Mesenchymal stem cell (in vitro differentiated cells and primary cell): ENCODE measurements around the gene DGCR2.

Source experiments
- DNase-seq: peaks from one replicate; pipeline ENCODE4 v3.0.0-alpha.2; 2013
- H2AFZ ChIP-seq: one replicate; pipeline ENCODE4 v1.6.1; 2013; ENCODE audit warnings: low read depth, mild to moderate bottlenecking, control low read depth, inconsistent platforms, low read length, moderate library complexity
- H2AK5ac ChIP-seq: 2 replicates; pipeline ENCODE4 v1.6.1; 2013; ENCODE audit warnings: low read length, moderate library complexity, mild to moderate bottlenecking, inconsistent platforms; ENCODE audit not compliant: severe bottlenecking
- H2BK120ac ChIP-seq: one replicate; pipeline ENCODE4 v1.6.1; 2013; ENCODE audit warnings: low read depth, mild to moderate bottlenecking, inconsistent platforms, low read length, moderate library complexity
- H2BK12ac ChIP-seq, 2 experiments: one replicate each; pipeline ENCODE4 v1.6.1; 2013; ENCODE audit warnings: inconsistent platforms in 2 of 2, low read length in 2 of 2, mild to moderate bottlenecking in 2 of 2, moderate library complexity in 2 of 2, control low read depth in 1 of 2
- H2BK15ac ChIP-seq: one replicate; pipeline ENCODE4 v1.6.1; 2013; ENCODE audit warnings: mild to moderate bottlenecking, low read depth, inconsistent platforms; ENCODE audit not compliant: poor library complexity, severe bottlenecking
- H2BK5ac ChIP-seq: 2 replicates; pipeline ENCODE4 v1.6.1; 2013; ENCODE audit warnings: low read depth, mild to moderate bottlenecking, low read length, control low read depth, inconsistent platforms; ENCODE audit not compliant: poor library complexity, severe bottlenecking
- H3K14ac ChIP-seq, 2 experiments: one replicate each; pipeline ENCODE4 v1.6.1; 2013; ENCODE audit warnings: inconsistent platforms in 2 of 2, low read length in 2 of 2, control low read depth in 1 of 2, mild to moderate bottlenecking in 1 of 2, moderate library complexity in 1 of 2
- H3K18ac ChIP-seq, 2 experiments: one replicate each; pipeline ENCODE4 v1.6.1; 2013; ENCODE audit warnings: inconsistent platforms in 2 of 2, low read length in 2 of 2, control low read depth in 1 of 2, low read depth in 1 of 2, mild to moderate bottlenecking in 1 of 2
- H3K23ac ChIP-seq, 2 experiments: one replicate each; pipeline ENCODE4 v1.6.1; 2013; ENCODE audit warnings: inconsistent platforms in 2 of 2, low read length in 2 of 2, mild to moderate bottlenecking in 2 of 2, moderate library complexity in 2 of 2, control low read depth in 1 of 2
- H3K27ac ChIP-seq: 2 replicates; pipeline ENCODE4 v1.5.1; 2013; ENCODE audit warnings: mild to moderate bottlenecking, moderate library complexity, low read length, control low read depth, inconsistent platforms; ENCODE audit not compliant: poor library complexity, severe bottlenecking
- H3K27me3 ChIP-seq, 2 experiments: 2 replicates each; pipeline versions ENCODE4 v1.6.1 to v1.7.0; 2013; ENCODE audit warnings: low read length in 2 of 2, mild to moderate bottlenecking in 2 of 2, moderate library complexity in 2 of 2, control low read depth in 1 of 2, inconsistent platforms in 1 of 2; ENCODE audit not compliant: control insufficient read depth in 1 of 2, insufficient read depth in 1 of 2
- H3K36me3 ChIP-seq, 2 experiments: 2 replicates each; pipeline versions ENCODE4 v1.6.1 to v1.7.0; 2013; ENCODE audit warnings: low read length in 2 of 2, control low read depth in 1 of 2, inconsistent platforms in 1 of 2, low read depth in 1 of 2, mild to moderate bottlenecking in 1 of 2; ENCODE audit not compliant: insufficient read depth in 2 of 2, control insufficient read depth in 1 of 2
- H3K4ac ChIP-seq, 2 experiments: one replicate each; pipeline ENCODE4 v1.6.1; 2013; ENCODE audit warnings: inconsistent platforms in 2 of 2, low read length in 2 of 2, mild to moderate bottlenecking in 2 of 2, moderate library complexity in 2 of 2, control low read depth in 1 of 2, low read depth in 1 of 2
- H3K4me1 ChIP-seq: 2 replicates; pipeline ENCODE4 v1.6.1; 2013; ENCODE audit warnings: low read depth, low read length, control low read depth; ENCODE audit not compliant: control insufficient read depth, insufficient read depth
- H3K4me2 ChIP-seq: 2 replicates; pipeline ENCODE4 v1.6.1; 2013; ENCODE audit warnings: low read length, mild to moderate bottlenecking, inconsistent platforms; ENCODE audit not compliant: poor library complexity, severe bottlenecking
- H3K4me3 ChIP-seq, 2 experiments: 2 replicates each; pipeline versions ENCODE4 v1.5.1 to v1.7.0; 2013; ENCODE audit warnings: low read length in 2 of 2, mild to moderate bottlenecking in 2 of 2, control low read depth in 1 of 2, low read depth in 1 of 2; ENCODE audit not compliant: insufficient read depth in 1 of 2
- H3K79me1 ChIP-seq: replicated peaks from 2 replicates; pipeline ENCODE4 v1.6.1; 2013; ENCODE audit warnings: mild to moderate bottlenecking, control low read depth, low read length, inconsistent platforms; ENCODE audit not compliant: poor library complexity, severe bottlenecking
- H3K9ac ChIP-seq: 2 replicates; pipeline ENCODE4 v1.7.0; 2013; ENCODE audit warnings: mild to moderate bottlenecking, low read length, moderate library complexity
- H3K9me3 ChIP-seq: 2 replicates; pipeline ENCODE4 v1.7.0; 2013; ENCODE audit warnings: mild to moderate bottlenecking, low read length; ENCODE audit not compliant: control insufficient read depth
- H4K8ac ChIP-seq: one replicate; pipeline ENCODE4 v1.6.1; 2013; ENCODE audit warnings: inconsistent platforms, mild to moderate bottlenecking, low read length, moderate library complexity
- H4K91ac ChIP-seq: one replicate; pipeline ENCODE4 v1.6.1; 2013; ENCODE audit warnings: mild to moderate bottlenecking, low read length, inconsistent platforms
- WGBS: methylation state at CpG from one replicate; pipeline ENCODE4 v1.1.7; 2013; ENCODE audit warnings: mixed read lengths; 5-methylcytosine and 5-hydroxymethylcytosine counted together

DGCR2 gene

GRCh38 chr22:19064354-19065054, 57.7 kb downstream of the DGCR2 start:
- no peak overlapping the region for H4K8ac ChIP-seq
- H2BK120ac ChIP-seq = no peak overlapping the region
- H3K9me3 ChIP-seq = no peaks in the 10 kb centered on the region
- H3K36me3 ChIP-seq = peaks cover 75 to 77% of the 10 kb centered on the region in 2 experiments
- H3K79me1 ChIP-seq = peaks cover 47% of the 10 kb centered on the region
- H3K18ac ChIP-seq = no peak overlapping the region
- no peak overlapping the region for H4K91ac ChIP-seq
- peaks cover 18% of the 10 kb centered on the region for H3K4me1 ChIP-seq
- no peak overlapping the region for H3K23ac ChIP-seq
- no peak overlapping the region for H3K27ac ChIP-seq
- no peak overlapping the region for H2BK15ac ChIP-seq
- H2AFZ ChIP-seq = no peak overlapping the region
- no peak for DNase-seq
- no peak overlapping the region for H3K4me2 ChIP-seq
- no peak overlapping the region for H2BK12ac ChIP-seq
- H3K4ac ChIP-seq = no peak overlapping the region
- WGBS = 97% methylated on average over 19 of the region's 19 CpGs
- H3K9ac ChIP-seq = no peak overlapping the region
- H3K14ac ChIP-seq = no peak overlapping the region
- H3K27me3 ChIP-seq = no peaks in the 10 kb centered on the region
- H2AK5ac ChIP-seq = no peak overlapping the region
- H2BK5ac ChIP-seq = no peak overlapping the region
- H3K4me3 ChIP-seq = no peak overlapping the region

GRCh38 chr22:19063581-19064353, 58.4 kb downstream of the DGCR2 start:
- H4K8ac ChIP-seq = no peak overlapping the region
- H3K14ac ChIP-seq = no peak overlapping the region
- 96% methylated on average over 8 of the region's 8 CpGs for WGBS

GRCh38 chr22:19062943-19063308, 59.3 kb downstream of the DGCR2 start:
- no peak overlapping the region for H2AFZ ChIP-seq
- H3K4me1 ChIP-seq = peaks cover 18% of the 10 kb centered on the region
- no peak overlapping the region for H4K91ac ChIP-seq
- WGBS = 95% methylated on average over 7 of the region's 8 CpGs
- H3K27ac ChIP-seq = no peak overlapping the region
- no peak overlapping the region for H2BK5ac ChIP-seq
- no peak overlapping the region for H3K14ac ChIP-seq
- H4K8ac ChIP-seq = no peak overlapping the region
- H2BK15ac ChIP-seq = no peak overlapping the region
- H3K9me3 ChIP-seq = no peaks in the 10 kb centered on the region
- H3K27me3 ChIP-seq = no peaks in the 10 kb centered on the region
- no peak overlapping the region for H2AK5ac ChIP-seq
- H3K4me2 ChIP-seq = no peak overlapping the region
- no peak overlapping the region for H2BK120ac ChIP-seq
- no peak overlapping the region for H3K4me3 ChIP-seq
- no peak overlapping the region for H3K23ac ChIP-seq
- no peak for DNase-seq
- H3K36me3 ChIP-seq = peaks cover 83% of the 10 kb centered on the region in 2 experiments
- no peak overlapping the region for H3K18ac ChIP-seq
- H3K4ac ChIP-seq = no peak overlapping the region
- H3K79me1 ChIP-seq = peaks cover 57% of the 10 kb centered on the region
- no peak overlapping the region for H3K9ac ChIP-seq
- no peak overlapping the region for H2BK12ac ChIP-seq

More at GRCh38 chr22:19063581-19064353, 58.4 kb downstream of the DGCR2 start:
- no peak overlapping the region for H4K91ac ChIP-seq
- no peaks in the 10 kb centered on the region for H3K9me3 ChIP-seq
- H3K4ac ChIP-seq = no peak overlapping the region
- no peak overlapping the region for H3K4me3 ChIP-seq
- no peak overlapping the region for H3K27ac ChIP-seq
- no peak for DNase-seq
- H2BK15ac ChIP-seq = no peak overlapping the region
- peaks cover 80 to 82% of the 10 kb centered on the region in 2 experiments for H3K36me3 ChIP-seq
- no peak overlapping the region for H3K23ac ChIP-seq
- no peak overlapping the region for H3K4me2 ChIP-seq
- H2BK12ac ChIP-seq = no peak overlapping the region
- no peaks in the 10 kb centered on the region for H3K27me3 ChIP-seq
- no peak overlapping the region for H2BK5ac ChIP-seq
- H2AK5ac ChIP-seq = no peak overlapping the region
- H2AFZ ChIP-seq = no peak overlapping the region
- H3K79me1 ChIP-seq = peaks cover 54% of the 10 kb centered on the region
- no peak overlapping the region for H3K18ac ChIP-seq
- no peak overlapping the region for H2BK120ac ChIP-seq
- H3K9ac ChIP-seq = no peak overlapping the region
- peaks cover 18% of the 10 kb centered on the region for H3K4me1 ChIP-seq

- H4K8ac ChIP-seq = no peak overlapping the region
- no peak overlapping the region for H2AFZ ChIP-seq
- H2BK5ac ChIP-seq = no peak overlapping the region
- H3K4me2 ChIP-seq = no peak overlapping the region
- WGBS = 90% methylated on average over 12 of the region's 12 CpGs
- H3K9me3 ChIP-seq = no peaks in the 10 kb centered on the region
- H4K91ac ChIP-seq = no peak overlapping the region
- H3K27ac ChIP-seq = no peak overlapping the region
- H3K27me3 ChIP-seq = no peaks in the 10 kb centered on the region
- H3K4me3 ChIP-seq = no peak overlapping the region
- peak overlapping the region in 1 of 2 experiments; percentile 44 for H3K14ac ChIP-seq
- no peak overlapping the region for H2AK5ac ChIP-seq
- H2BK12ac ChIP-seq = no peak overlapping the region
- H3K23ac ChIP-seq = no peak overlapping the region
- no peak overlapping the region for H3K18ac ChIP-seq
- peaks cover 16% of the 10 kb centered on the region for H3K4me1 ChIP-seq
- H3K79me1 ChIP-seq = peaks cover 60% of the 10 kb centered on the region
- H3K36me3 ChIP-seq = peaks cover 84 to 85% of the 10 kb centered on the region in 2 experiments
- no peak overlapping the region for H3K4ac ChIP-seq
- H3K9ac ChIP-seq = no peak overlapping the region
- H2BK120ac ChIP-seq = no peak overlapping the region
- no peak overlapping the region for H2BK15ac ChIP-seq
- no peak for DNase-seq
Observed at GRCh38 chr22:19062139-19062942, 59.9 kb downstream of the DGCR2 start.
